ENCODE measurements around the gene WIPF1.

The WIPF1 gene

DNA sequence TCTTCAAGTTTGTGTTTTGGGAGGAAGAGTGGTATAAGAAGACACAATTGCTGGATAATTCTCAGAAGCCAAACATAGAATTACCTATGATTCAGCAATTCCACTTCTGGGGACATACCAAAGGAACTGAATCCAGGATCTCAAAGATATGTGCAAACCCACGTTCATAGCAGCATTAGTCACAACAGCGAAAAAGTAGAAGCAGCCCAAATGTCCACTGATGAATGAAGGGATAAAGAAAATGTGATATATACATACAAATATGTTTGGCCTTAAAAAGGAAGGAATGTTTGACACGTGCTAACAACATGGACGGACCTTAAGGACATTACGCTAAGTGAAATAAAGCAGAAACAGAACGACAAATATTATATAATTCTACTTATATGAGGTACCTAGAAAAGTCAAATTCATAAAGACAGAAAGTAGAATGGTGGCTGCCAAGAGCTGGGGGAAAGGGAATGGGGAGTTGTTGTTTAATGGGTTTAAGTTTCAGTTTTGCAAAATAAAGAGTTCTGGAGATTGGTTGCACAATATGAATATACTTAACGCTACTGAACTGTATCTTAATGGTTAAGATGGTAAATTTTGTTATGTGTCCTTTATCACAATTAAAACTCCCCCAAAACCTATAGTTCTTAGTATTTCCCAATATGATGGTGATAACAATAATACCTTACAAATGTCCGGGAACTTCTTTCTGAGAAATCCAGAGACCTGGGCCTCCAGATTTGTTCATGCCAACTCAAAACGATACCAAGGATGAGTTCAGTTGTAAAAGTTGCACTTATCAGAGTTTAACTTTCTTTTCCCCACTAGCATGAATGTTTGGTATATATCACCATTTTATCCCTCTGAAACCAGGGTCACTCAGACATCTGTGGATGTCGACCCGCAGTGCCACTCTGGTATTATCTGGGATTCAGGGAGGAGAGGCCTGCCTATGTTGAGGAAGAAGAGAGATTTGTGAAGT lies 33.7 kb upstream of the WIPF1 start:
- Mint-ChIP-seq H3K4me1 (ENCODE audit: low read depth in 2 of 2) (peaks cover 68 to 82% of the 10 kb centered on the region in 2 donors), H3K27me3 (no peaks in the 10 kb centered on the region), H3K27ac (peak overlapping the region; percentile 94 to 96), H3K4me3 (peak overlapping the region; percentile 91 to 93), H3K36me3 (ENCODE audit: insufficient read depth) (peaks cover 60% of the 10 kb centered on the region), H3K9me3 (no peaks in the 10 kb centered on the region)
- no peak for DNase-seq
- no peak for ATAC-seq (replicated peaks)

DNA sequence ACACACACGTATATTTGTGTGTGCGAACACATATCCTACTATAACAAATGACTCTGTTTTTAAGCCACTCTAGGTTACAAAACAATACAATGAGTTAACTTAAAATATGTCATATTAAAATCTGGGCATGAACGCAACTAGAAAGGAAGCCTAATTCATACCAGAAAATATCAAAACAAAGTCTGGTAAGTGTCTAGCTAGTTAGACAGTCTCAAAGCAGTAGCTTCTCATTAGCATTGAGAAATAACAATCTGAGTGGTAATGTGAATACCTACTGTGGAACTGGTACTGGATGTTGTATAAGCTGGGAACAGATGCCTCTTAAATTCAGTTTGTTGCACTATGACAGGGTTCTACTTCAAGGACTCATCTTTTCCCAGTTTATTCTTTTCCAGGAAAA lies 32.5 kb upstream of the WIPF1 start:
- H3K27ac Mint-ChIP-seq, result peak overlapping the region; percentile 94 to 96
- peaks cover 66% of the 10 kb centered on the region for H3K36me3 Mint-ChIP-seq (ENCODE audit: insufficient read depth)

DNA sequence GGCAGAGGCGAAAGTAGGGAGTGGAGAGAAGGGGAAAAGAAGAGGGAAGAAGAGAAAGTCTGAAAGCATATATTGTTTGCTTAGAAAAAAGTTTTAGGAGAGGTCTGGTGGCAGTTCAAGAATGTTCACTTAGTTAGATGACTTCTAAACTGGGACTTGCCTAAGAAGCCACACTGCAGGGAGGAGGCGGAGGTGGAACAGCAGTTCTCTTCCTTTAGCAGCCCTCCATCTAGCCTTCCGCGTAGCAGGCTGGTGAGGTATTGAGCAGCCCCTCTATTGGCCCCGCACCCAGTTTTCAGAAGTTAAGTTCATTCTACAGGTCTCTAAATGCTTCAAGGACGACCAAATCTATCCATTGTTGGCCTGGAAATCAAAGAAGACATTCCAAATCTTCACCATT lies 31.9 kb upstream of the WIPF1 start:
- DNase-seq, result no peak
- no peak for ATAC-seq (replicated peaks)
- Mint-ChIP-seq H3K36me3 (ENCODE audit: insufficient read depth) (peaks cover 66% of the 10 kb centered on the region), H3K4me1 (ENCODE audit: low read depth in 2 of 2) (peaks cover 60 to 81% of the 10 kb centered on the region in 2 donors), H3K27ac (peak overlapping the region; percentile 18 to 96), H3K27me3 (no peaks in the 10 kb centered on the region), H3K4me3 (no peak overlapping the region), H3K9me3 (no peaks in the 10 kb centered on the region)

More for the DNA sequence above, 32.5 kb upstream of the WIPF1 start:
- DNase-seq (no peak), ATAC-seq (replicated peaks) (no peak)
- Mint-ChIP-seq H3K4me1 (ENCODE audit: low read depth in 2 of 2) (peaks cover 65 to 84% of the 10 kb centered on the region in 2 donors), H3K4me3 (peak overlapping the region; percentile 91 to 93), H3K9me3 (no peaks in the 10 kb centered on the region), H3K27me3 (no peaks in the 10 kb centered on the region)

DNA sequence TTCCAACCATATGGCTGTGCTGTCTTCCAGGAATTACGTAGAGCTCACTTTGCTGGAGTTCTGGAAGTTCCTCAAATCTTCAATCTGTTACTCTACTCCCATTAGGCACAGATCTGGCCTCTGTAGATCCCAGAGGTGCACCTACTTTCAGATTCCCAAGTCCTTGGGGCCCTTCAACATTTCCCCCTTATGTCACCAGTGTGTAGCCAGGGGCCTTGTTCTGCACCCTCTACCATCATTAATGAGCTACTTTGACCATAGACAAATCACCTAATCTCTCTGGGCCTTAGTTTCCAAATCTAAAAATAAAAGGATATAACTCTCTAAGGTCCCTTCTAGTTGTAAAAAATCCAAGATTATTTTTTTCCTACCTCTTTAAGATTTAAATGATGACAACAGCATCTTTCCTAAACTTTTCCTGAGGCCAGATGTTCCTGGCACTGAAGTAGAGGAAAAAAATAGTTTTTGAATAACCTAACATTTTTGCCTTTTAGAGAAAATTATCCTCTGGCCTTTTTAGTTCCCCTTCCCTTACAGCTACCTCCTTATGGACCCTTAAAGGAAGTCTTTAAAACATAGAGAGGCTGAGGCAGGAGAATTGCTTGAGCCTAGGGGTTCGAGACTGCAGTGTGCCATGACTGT lies 31.0 kb upstream of the WIPF1 start:
- DNase-seq, result no peak
- Mint-ChIP-seq H3K27me3 (no peaks in the 10 kb centered on the region), H3K9me3 (no peaks in the 10 kb centered on the region), H3K4me3 (no peak overlapping the region), H3K4me1 (ENCODE audit: low read depth in 2 of 2) (peaks cover 60 to 83% of the 10 kb centered on the region in 2 donors), H3K36me3 (ENCODE audit: insufficient read depth) (peaks cover 59% of the 10 kb centered on the region), H3K27ac (peak overlapping the region; percentile 18 to 78)
- ATAC-seq (replicated peaks), result no peak

DNA sequence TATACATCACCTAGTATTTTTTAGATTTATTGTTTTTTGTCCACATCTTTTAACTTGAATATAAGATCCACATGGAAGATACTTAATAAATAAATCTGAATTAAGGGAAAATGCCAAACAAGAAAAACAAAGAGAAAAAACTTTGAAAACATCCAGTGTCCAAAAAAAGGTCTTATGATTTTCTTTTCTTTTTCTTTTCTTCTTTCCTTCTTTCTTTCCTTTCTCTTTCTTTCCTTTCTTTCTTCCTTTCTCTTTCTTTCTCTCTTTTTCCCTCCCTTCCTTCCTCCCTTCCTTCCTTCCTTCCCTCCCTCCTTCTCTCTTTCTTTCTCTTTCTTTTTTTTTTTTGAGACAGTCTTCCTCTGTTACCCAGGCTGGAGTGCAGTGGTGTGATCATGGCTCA lies 29.6 kb upstream of the WIPF1 start:
- Mint-ChIP-seq H3K4me1 (ENCODE audit: low read depth in 2 of 2) (peaks cover 53 to 75% of the 10 kb centered on the region in 2 donors), H3K27me3 (no peaks in the 10 kb centered on the region), H3K36me3 (ENCODE audit: insufficient read depth) (peaks cover 49% of the 10 kb centered on the region), H3K4me3 (peak overlapping the region; percentile 28 to 50), H3K9me3 (no peaks in the 10 kb centered on the region), H3K27ac (peak overlapping the region; percentile 4 to 82)
- DNase-seq (no peak), ATAC-seq (replicated peaks) (no peak)

DNA sequence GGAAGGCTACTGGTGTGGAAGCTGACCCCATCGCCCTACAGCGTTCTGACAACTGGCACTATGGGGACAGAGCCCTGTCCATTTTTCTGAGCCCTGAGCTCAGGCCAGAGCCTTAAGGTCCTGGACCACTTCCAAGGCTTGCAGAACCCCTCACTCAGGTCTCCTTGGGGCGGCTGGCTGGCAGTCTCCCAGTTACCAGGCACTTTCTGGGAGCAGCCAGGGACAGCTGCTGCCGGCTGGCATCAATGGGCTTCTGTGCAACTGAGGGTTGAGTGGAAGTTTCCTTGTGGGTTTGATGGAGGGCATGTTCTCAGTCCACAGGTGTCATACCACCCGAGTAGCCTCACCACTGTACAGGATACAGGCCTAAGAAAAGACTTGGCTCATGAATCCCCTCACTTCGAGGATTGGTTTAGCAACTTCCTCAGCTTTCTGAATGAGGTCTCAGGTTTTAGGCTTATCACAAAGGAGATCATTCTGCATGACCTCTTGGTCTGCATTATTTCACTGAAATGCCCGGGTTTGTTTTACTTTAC lies 27.4 kb upstream of the WIPF1 start:
- no peaks in the 10 kb centered on the region for H3K27me3 Mint-ChIP-seq
- no peak for DNase-seq
- no peaks in the 10 kb centered on the region for H3K9me3 Mint-ChIP-seq
- H3K36me3 Mint-ChIP-seq (ENCODE audit: insufficient read depth), result peaks cover 52% of the 10 kb centered on the region
- no peak overlapping the region for H3K4me3 Mint-ChIP-seq
- ATAC-seq (replicated peaks), result no peak
- H3K27ac Mint-ChIP-seq, result peak overlapping the region; percentile 67 to 77
- H3K4me1 Mint-ChIP-seq (ENCODE audit: low read depth in 2 of 2), result peaks cover 40 to 66% of the 10 kb centered on the region in 2 donors

DNA sequence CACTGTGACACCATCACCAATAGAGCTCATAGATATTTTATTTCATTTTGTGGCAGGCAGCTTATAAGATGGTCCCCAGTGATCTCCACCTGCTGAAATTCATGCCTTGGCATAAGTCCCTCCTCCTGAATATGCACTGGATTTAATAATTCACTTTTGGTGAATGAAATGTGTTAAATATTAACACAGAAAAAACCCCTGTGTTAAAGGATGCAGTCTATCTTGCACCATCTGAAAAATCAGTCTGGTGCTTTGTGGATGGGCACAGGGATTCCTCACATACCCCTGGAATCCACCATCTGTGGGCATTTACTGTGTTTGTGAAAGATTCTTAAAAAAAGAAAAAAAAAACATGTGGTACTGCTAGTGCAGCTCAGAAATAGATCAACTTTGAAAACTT lies 26.1 kb upstream of the WIPF1 start:
- peak; percentile 75 for ATAC-seq (replicated peaks)
- Mint-ChIP-seq H3K27me3 (no peaks in the 10 kb centered on the region), H3K4me3 (no peak overlapping the region), H3K9me3 (no peaks in the 10 kb centered on the region), H3K27ac (peak overlapping the region; percentile 16 to 85), H3K4me1 (ENCODE audit: low read depth in 2 of 2) (peaks cover 34 to 60% of the 10 kb centered on the region in 2 donors), H3K36me3 (ENCODE audit: insufficient read depth) (peaks cover 39% of the 10 kb centered on the region)
- no peak for DNase-seq

DNA sequence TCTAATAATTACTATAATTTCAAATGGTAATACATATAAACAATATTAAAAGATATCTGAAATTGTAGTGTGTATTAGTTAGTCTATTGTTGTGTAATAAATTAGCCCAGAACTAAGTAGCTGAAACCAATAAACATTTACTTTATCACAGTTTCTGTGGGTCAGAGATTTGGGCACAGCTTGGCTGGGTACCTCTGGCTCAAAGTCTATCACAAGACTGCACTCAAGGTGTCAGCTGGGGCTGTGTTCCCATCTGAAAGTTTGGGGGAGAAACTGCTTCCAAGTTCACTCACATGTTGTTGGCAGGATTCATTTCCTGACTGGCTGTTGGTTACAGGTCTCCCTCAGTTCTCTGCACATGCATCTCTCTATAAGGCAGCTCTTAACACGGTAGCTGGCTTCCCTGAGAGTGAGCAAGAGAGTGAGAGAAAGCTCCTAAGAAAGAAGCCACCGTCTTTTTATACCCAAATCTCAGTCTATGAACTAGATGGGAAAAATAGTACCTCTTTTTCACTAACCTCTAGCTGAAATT lies 25.6 kb upstream of the WIPF1 start:
- Mint-ChIP-seq H3K9me3 (no peaks in the 10 kb centered on the region), H3K36me3 (ENCODE audit: insufficient read depth) (peaks cover 34% of the 10 kb centered on the region), H3K27me3 (no peaks in the 10 kb centered on the region), H3K4me1 (ENCODE audit: low read depth in 2 of 2) (peaks cover 33 to 61% of the 10 kb centered on the region in 2 donors), H3K27ac (peak overlapping the region in 1 of 2 donors; percentile 85), H3K4me3 (no peak overlapping the region)
- ATAC-seq (replicated peaks) (no peak), DNase-seq (no peak)

DNA sequence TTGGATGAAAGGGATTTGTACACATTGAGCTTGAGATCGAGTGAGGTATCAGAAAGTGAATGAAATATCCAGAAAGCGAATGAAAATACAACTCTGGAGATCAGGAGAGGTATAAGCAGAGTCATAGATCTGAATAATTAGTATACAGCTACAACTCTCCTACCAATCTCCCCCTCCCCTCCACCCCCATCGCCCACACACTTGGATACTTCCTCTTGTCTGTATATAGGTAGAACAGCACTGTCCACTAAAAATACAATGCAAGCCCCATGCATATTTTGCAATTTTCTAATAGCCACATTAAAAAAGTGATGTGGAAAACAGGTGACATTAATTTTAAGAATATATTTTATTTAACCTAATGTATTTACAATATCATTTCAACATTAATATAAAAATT lies 23.7 kb upstream of the WIPF1 start:
- peaks cover 30% of the 10 kb centered on the region for H3K36me3 Mint-ChIP-seq (ENCODE audit: insufficient read depth)
- DNase-seq (no peak), ATAC-seq (replicated peaks) (no peak)
- no peak overlapping the region for H3K4me3 Mint-ChIP-seq
- no peaks in the 10 kb centered on the region for H3K27me3 Mint-ChIP-seq
- peak overlapping the region in 1 of 2 donors; percentile 44 for H3K27ac Mint-ChIP-seq
- H3K4me1 Mint-ChIP-seq (ENCODE audit: low read depth in 2 of 2), result peaks cover 35 to 59% of the 10 kb centered on the region in 2 donors
- H3K9me3 Mint-ChIP-seq, result no peaks in the 10 kb centered on the region

DNA sequence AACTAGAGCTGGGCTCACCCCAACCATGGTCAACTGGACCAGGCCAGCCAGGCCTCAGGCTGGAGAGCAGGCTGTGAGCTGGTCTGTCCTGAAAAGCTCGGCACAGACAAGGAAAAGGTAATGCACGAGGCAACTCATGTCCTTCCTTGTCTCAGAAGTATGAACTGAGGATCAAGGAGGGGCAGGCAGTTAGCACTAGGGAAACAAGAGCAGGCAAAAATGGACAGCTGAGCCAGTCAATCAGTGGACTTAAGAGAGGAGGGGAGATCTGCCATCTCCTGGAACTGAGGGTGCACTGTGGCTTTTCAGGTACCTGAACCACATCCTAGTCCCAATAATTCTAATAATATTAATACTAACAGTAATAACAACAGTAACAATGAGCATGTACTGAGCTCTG lies 20.6 kb upstream of the WIPF1 start:
- no peaks in the 10 kb centered on the region for H3K9me3 Mint-ChIP-seq
- peaks cover 45 to 65% of the 10 kb centered on the region in 2 donors for H3K4me1 Mint-ChIP-seq (ENCODE audit: low read depth in 2 of 2)
- ATAC-seq (replicated peaks) (peak; percentile 16), DNase-seq (no peak)
- H3K4me3 Mint-ChIP-seq, result peak overlapping the region; percentile 53 to 64
- H3K27me3 Mint-ChIP-seq, result no peaks in the 10 kb centered on the region
- peaks cover 22% of the 10 kb centered on the region for H3K36me3 Mint-ChIP-seq (ENCODE audit: insufficient read depth)
- peak overlapping the region; percentile 87 to 88 for H3K27ac Mint-ChIP-seq

DNA sequence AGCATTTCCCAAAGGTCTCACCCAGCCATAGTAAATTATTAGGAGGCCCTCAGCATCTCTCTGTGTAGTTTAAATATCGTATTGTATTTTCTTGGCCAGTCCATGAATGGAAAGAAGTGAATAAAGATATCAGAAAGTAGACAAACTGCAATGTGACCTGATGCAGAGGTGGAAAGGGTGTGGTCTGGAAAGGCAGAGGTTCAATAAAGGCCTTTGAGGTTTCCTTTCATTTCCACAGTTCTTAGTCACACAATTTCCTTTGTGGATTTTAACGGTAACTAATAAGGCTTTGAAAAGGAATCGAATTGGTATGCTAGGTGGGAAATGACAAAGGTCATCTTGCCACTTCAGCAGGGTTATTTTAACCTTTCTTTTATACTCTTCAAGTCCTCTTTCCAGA lies 20.1 kb upstream of the WIPF1 start:
- H3K27ac Mint-ChIP-seq, result peak overlapping the region; percentile 87 to 88

DNA sequence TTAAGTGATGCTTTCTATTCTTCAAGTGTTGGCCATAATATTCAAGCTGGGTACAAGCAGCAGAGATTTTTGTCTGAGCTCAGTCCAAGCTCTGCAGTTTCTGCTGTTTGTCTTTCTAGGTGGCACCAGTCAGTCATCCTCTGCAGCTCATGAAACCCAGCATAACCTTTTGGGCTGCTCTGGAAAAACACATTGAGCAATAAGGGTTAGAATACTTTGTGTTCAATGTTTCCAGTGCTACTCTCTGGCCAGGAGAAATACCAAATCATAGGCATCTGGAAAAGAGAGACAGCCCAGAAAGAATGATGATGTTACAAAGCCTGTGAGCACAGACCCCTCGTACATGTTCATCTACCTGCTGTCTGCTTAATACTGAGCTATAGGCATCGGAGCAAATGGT lies 19.5 kb upstream of the WIPF1 start:
- Mint-ChIP-seq H3K36me3 (ENCODE audit: insufficient read depth) (peaks cover 22% of the 10 kb centered on the region), H3K4me1 (ENCODE audit: low read depth in 2 of 2) (peaks cover 45 to 70% of the 10 kb centered on the region in 2 donors), H3K27ac (peak overlapping the region; percentile 85 to 87), H3K27me3 (no peaks in the 10 kb centered on the region), H3K9me3 (no peaks in the 10 kb centered on the region), H3K4me3 (peak overlapping the region; percentile 53 to 64)
- no peak for DNase-seq
- no peak for ATAC-seq (replicated peaks)

More for the DNA sequence above, 20.1 kb upstream of the WIPF1 start:
- H3K4me1 Mint-ChIP-seq (ENCODE audit: low read depth in 2 of 2), result peaks cover 45 to 67% of the 10 kb centered on the region in 2 donors
- H3K4me3 Mint-ChIP-seq, result peak overlapping the region; percentile 53 to 64
- H3K36me3 Mint-ChIP-seq (ENCODE audit: insufficient read depth), result peaks cover 21% of the 10 kb centered on the region
- no peaks in the 10 kb centered on the region for H3K27me3 Mint-ChIP-seq
- DNase-seq, result no peak
- ATAC-seq (replicated peaks), result peak; percentile 49
- H3K9me3 Mint-ChIP-seq, result no peaks in the 10 kb centered on the region

DNA sequence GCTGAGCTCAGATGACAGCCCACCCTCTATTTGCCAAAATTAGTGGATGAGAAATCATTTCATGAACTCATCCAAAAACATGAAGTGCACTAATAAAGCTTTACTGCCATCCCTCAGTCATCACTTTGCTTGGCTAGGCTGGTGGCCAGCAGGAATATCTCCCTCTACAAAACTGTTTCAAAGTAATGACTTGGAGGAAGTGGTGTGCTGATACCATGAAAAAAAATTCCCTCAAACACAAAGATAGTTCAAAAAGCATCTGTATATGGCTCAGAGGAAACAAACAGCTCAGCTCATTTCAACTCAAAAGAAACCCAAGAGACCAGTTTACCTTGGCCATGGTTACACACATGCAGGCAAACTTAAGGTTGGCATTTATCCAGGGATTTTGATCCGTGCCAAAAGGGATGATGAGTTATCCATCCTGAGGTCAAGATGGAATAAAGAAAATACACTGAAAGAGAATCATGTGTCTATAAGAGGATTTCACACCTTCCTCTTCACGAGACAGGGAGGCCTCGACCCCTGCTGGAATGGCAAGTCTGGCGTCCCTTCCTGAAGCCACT lies 18.4 kb upstream of the WIPF1 start:
- Mint-ChIP-seq H3K4me1 (ENCODE audit: low read depth in 2 of 2) (peaks cover 51 to 76% of the 10 kb centered on the region in 2 donors), H3K27me3 (no peaks in the 10 kb centered on the region), H3K4me3 (no peak overlapping the region), H3K9me3 (no peaks in the 10 kb centered on the region), H3K27ac (peak overlapping the region; percentile 70 to 85), H3K36me3 (ENCODE audit: insufficient read depth) (peaks cover 27% of the 10 kb centered on the region)
- ATAC-seq (replicated peaks) (peak; percentile 56), DNase-seq (no peak)

Measured in effector memory CD8-positive, alpha-beta T cell (primary cell).